Measurements from ENCODE around the gene BTBD16. TPM values are rescaled to one million over a fixed set of nuclear protein-coding genes. Genes with fewer than 3 reads are reported as not detected.

Gene BTBD16
- total and polyA plus RNA-seq, 2 of the 13 experiments (the other 11 are each of a cell fraction or from before 2014, with no cell fraction given) = 5.0 to 11.9 TPM

- no peak for TF ChIP-seq RBM39 (IDR thresholded peaks at IDR 0.05; ENCODE audit: low read depth, low read length, poor library complexity, severe bottlenecking)
- TF ChIP-seq, protein P1, sequence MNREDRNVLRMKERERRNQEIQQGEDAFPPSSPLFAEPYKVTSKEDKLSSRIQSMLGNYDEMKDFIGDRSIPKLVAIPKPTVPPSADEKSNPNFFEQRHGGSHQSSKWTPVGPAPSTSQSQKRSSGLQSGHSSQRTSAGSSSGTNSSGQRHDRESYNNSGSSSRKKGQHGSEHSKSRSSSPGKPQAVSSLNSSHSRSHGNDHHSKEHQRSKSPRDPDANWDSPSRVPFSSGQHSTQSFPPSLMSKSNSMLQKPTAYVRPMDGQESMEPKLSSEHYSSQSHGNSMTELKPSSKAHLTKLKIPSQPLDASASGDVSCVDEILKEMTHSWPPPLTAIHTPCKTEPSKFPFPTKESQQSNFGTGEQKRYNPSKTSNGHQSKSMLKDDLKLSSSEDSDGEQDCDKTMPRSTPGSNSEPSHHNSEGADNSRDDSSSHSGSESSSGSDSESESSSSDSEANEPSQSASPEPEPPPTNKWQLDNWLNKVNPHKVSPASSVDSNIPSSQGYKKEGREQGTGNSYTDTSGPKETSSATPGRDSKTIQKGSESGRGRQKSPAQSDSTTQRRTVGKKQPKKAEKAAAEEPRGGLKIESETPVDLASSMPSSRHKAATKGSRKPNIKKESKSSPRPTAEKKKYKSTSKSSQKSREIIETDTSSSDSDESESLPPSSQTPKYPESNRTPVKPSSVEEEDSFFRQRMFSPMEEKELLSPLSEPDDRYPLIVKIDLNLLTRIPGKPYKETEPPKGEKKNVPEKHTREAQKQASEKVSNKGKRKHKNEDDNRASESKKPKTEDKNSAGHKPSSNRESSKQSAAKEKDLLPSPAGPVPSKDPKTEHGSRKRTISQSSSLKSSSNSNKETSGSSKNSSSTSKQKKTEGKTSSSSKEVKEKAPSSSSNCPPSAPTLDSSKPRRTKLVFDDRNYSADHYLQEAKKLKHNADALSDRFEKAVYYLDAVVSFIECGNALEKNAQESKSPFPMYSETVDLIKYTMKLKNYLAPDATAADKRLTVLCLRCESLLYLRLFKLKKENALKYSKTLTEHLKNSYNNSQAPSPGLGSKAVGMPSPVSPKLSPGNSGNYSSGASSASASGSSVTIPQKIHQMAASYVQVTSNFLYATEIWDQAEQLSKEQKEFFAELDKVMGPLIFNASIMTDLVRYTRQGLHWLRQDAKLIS (CRISPR knock-in tag; IDR thresholded peaks at IDR 0.05) = no peak
- TF ChIP-seq ZNF431 (CRISPR knock-in tag; IDR thresholded peaks at IDR 0.05; ENCODE audit: borderline replicate concordance, low read depth) = no peak
- TF ChIP-seq, protein P2, sequence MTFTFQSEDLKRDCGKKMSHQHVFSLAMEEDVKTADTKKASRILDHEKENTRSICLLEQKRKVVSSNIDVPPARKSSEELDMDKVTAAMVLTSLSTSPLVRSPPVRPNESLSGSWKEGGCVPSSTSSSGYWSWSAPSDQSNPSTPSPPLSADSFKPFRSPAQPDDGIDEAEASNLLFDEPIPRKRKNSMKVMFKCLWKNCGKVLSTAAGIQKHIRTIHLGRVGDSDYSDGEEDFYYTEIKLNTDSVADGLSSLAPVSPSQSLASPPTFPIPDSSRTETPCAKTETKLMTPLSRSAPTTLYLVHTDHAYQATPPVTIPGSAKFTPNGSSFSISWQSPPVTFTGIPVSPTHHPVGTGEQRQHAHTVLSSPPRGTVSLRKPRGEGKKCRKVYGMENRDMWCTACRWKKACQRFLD (CRISPR knock-in tag; IDR thresholded peaks at IDR 0.05; ENCODE audit: borderline replicate concordance) = no peak
- no peak for TF ChIP-seq MZF1 (CRISPR knock-in tag; IDR thresholded peaks at IDR 0.05; ENCODE audit: borderline replicate concordance)
- no peak for TF ChIP-seq TCF7 (IDR thresholded peaks at IDR 0.05; ENCODE audit: low read depth)
- TF ChIP-seq ZNF318 (CRISPR knock-in tag; IDR thresholded peaks at IDR 0.05) = no peak
- no peak for TF ChIP-seq NR2C2 (CRISPR knock-in tag; IDR thresholded peaks at IDR 0.05; ENCODE audit: borderline replicate concordance)
- TF ChIP-seq, protein P3, sequence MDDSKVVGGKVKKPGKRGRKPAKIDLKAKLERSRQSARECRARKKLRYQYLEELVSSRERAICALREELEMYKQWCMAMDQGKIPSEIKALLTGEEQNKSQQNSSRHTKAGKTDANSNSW (CRISPR knock-in tag; IDR thresholded peaks at IDR 0.05; ENCODE audit: borderline replicate concordance) = no peak
- 0 out of 2 replicates have a peak, but pooled peaks have one; percentile 40 for TF ChIP-seq ZNF280B (CRISPR knock-in tag; IDR thresholded peaks at IDR 0.05; ENCODE audit: borderline replicate concordance)
- TF ChIP-seq NR3C1 (CRISPR knock-in tag; IDR thresholded peaks at IDR 0.05) = no peak
Observed at GRCh38 chr10:122267849-122268737, 3.0 kb upstream of the BTBD16 start (continued).

Measured in HepG2 (cell line).